ENCODE data around the gene HM13.

- TF ChIP-seq POLR2A (IDR thresholded peaks at IDR 0.05; ENCODE audit: low read depth, low read length) (no peak), POLR2AphosphoS5 (IDR thresholded peaks at IDR 0.05; ENCODE audit: low read depth, low read length) (no peak)
Observed at GRCh38 chr20:31543966-31544598, 29.8 kb downstream of the HM13 start.

All from GM12892 (cell line).